Hepatocyte (in vitro differentiated cells): ENCODE results near the gene HES3. TPM values are rescaled to one million over a fixed set of nuclear protein-coding genes. Genes with fewer than 3 reads are reported as not detected.

ENCODE experiments used
- DNase-seq: peaks from one replicate; pipeline ENCODE4 v3.0.0-alpha.2; 2016; ENCODE audit warnings: low spot score
- H2AFZ ChIP-seq: fragments of 200-600 bp; sonication (generic); 2 replicates; pipeline ENCODE4 v1.6.0; 2016; ENCODE audit warnings: antibody characterized with exemption, mild to moderate bottlenecking
- H3K27ac ChIP-seq: fragments of 200-600 bp; sonication (generic); 2 replicates; pipeline ENCODE4 v1.5.1; 2016; ENCODE audit warnings: mild to moderate bottlenecking
- H3K27me3 ChIP-seq: fragments of 200-600 bp; sonication (generic); 2 replicates; pipeline ENCODE4 v1.6.1; 2016
- H3K36me3 ChIP-seq: fragments of 200-600 bp; sonication (generic); replicated peaks from 2 replicates; pipeline ENCODE4 v1.5.1; 2016; ENCODE audit warnings: low read depth; ENCODE audit not compliant: insufficient read depth
- H3K4me1 ChIP-seq: fragments of 200-600 bp; sonication (generic); 2 replicates; pipeline ENCODE4 v1.5.1; 2016; ENCODE audit warnings: mild to moderate bottlenecking, moderate library complexity; ENCODE audit not compliant: insufficient read depth
- H3K4me2 ChIP-seq: fragments of 200-600 bp; sonication (generic); 2 replicates; pipeline ENCODE4 v1.6.0; 2016
- H3K4me3 ChIP-seq: fragments of 200-600 bp; sonication (generic); 2 replicates; pipeline ENCODE4 v1.5.1; 2016; ENCODE audit warnings: mild to moderate bottlenecking
- H3K79me2 ChIP-seq: fragments of 200-600 bp; sonication (generic); 2 replicates; pipeline ENCODE4 v1.6.0; 2017; ENCODE audit warnings: mild to moderate bottlenecking
- H3K9me2 ChIP-seq: fragments of 200-600 bp; sonication (generic); replicated peaks from 2 replicates; pipeline ENCODE4 v1.6.0; 2017; ENCODE audit warnings: mild to moderate bottlenecking; ENCODE audit not compliant: insufficient read depth
- H3K9me3 ChIP-seq: fragments of 200-600 bp; sonication (generic); 2 replicates; pipeline ENCODE4 v1.5.1; 2016; ENCODE audit warnings: low read depth, mild to moderate bottlenecking
- H4K20me1 ChIP-seq: fragments of 200-600 bp; sonication (generic); 2 replicates; pipeline ENCODE4 v1.6.0; 2016; ENCODE audit warnings: mild to moderate bottlenecking; ENCODE audit not compliant: insufficient read depth, poor library complexity, severe bottlenecking
- EZH2 ChIP-seq: fragments of 200-600 bp; sonication (generic); IDR thresholded peaks from 2 replicates; pipeline ENCODE4 v1.6.1; 2016; ENCODE audit warnings: antibody characterized with exemption, mild to moderate bottlenecking, borderline replicate concordance
- EZH2phosphoT487 ChIP-seq: fragments of 200-600 bp; sonication (generic); IDR thresholded peaks from one replicate; pipeline ENCODE4 v1.6.1; 2018; ENCODE audit warnings: antibody characterized with exemption, mild to moderate bottlenecking, low read depth, moderate library complexity; ENCODE audit not compliant: unreplicated experiment, severe bottlenecking
- WGBS: methylation state at CpG from one replicate; pipeline ENCODE4 v1.1.6; 2016; ENCODE audit warnings: low lambda C conversion rate; ENCODE audit errors: missing lambda C conversion rate; 5-methylcytosine and 5-hydroxymethylcytosine counted together
- polyA plus RNA-seq: library from polyadenylated mRNA; unstranded; fragments of >200 nt; fragmentation: Nextera tagmentation; extraction: Ambion mirVana; gene quantifications from 2 replicates; pipeline ENCODE4 v1.2.1, GENCODE V29; 2016
- total RNA-seq: library from RNA; depleted of rRNA; stranded (reverse); fragments of >200 nt; gene quantifications from 2 replicates; pipeline ENCODE4 v1.2.3, GENCODE V29; 2014
- TF ChIP-seq, protein P1 (sequence below): fragments of 200-600 bp; sonication (generic); IDR thresholded peaks from 2 replicates; pipeline ENCODE4 v1.5.1; 2016; ENCODE audit warnings: antibody characterized with exemption, mild to moderate bottlenecking; ENCODE audit not compliant: poor library complexity

The HES3 gene
- total and polyA plus RNA-seq, 2 experiments from 2014 or later = not detected

DNA sequence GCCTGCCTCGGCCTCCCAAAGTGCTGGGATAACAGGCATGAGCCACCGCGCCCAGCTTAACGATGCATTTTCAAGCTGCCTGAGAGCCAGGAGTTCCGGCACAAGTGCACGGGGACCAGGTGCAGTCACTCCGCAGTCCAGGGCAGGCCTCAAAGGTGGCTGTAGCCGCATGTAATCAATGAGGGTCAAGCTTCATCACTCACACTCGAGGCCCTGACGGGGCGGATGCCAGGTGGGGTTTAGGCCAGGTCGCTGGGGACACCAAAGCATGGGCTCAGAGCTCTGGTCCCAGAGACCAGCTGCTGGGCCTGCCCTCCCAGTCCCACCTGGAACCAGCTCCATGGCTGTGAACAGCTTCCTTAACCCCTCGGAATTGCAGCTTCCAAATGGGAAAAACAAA lies 43.0 kb downstream of the HES3 start:
- TF ChIP-seq EZH2phosphoT487 (no peak), EZH2 (no peak)
- TF ChIP-seq, protein P1, sequence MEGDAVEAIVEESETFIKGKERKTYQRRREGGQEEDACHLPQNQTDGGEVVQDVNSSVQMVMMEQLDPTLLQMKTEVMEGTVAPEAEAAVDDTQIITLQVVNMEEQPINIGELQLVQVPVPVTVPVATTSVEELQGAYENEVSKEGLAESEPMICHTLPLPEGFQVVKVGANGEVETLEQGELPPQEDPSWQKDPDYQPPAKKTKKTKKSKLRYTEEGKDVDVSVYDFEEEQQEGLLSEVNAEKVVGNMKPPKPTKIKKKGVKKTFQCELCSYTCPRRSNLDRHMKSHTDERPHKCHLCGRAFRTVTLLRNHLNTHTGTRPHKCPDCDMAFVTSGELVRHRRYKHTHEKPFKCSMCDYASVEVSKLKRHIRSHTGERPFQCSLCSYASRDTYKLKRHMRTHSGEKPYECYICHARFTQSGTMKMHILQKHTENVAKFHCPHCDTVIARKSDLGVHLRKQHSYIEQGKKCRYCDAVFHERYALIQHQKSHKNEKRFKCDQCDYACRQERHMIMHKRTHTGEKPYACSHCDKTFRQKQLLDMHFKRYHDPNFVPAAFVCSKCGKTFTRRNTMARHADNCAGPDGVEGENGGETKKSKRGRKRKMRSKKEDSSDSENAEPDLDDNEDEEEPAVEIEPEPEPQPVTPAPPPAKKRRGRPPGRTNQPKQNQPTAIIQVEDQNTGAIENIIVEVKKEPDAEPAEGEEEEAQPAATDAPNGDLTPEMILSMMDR = no peak
- H3K9me3 ChIP-seq = no peaks in the 10 kb centered on the region
- no peaks in the 10 kb centered on the region for H3K79me2 ChIP-seq
- WGBS = 91% methylated on average over 13 of the region's 13 CpGs
- no peaks in the 10 kb centered on the region for H4K20me1 ChIP-seq
- H2AFZ ChIP-seq = no peak overlapping the region
- no peak overlapping the region for H3K27ac ChIP-seq
- H3K4me2 ChIP-seq = no peak overlapping the region
- no peaks in the 10 kb centered on the region for H3K36me3 ChIP-seq
- peaks cover 7% of the 10 kb centered on the region for H3K4me1 ChIP-seq
- no peaks in the 10 kb centered on the region for H3K27me3 ChIP-seq
- no peaks in the 10 kb centered on the region for H3K9me2 ChIP-seq
- DNase-seq = no peak
- H3K4me3 ChIP-seq = no peak overlapping the region

DNA sequence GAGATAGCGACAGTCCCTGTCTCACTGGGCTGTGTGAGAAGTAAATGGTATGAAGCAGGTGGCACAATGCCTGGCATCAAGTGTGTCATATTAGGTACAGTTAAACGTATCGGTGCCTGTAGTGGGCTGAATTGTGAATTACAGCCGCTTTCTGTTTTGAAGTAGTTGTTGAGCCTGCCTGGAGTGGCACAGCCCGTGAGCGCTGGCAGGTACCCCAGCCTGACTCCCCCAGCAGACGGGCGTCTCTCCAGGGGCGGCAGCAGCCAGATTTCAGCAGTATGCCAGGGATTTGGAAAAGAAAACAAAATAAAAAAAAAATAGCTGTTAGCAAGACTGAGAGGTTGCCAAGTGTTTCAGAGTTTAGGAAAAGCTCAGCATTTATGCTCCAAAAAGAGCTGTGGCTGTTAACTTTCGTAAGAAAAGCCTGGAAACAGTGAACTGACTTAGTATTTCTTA lies 43.5 kb downstream of the HES3 start:
- no peaks in the 10 kb centered on the region for H3K27me3 ChIP-seq
- H2AFZ ChIP-seq = no peak overlapping the region
- H3K4me1 ChIP-seq = peaks cover 7% of the 10 kb centered on the region
- H3K4me2 ChIP-seq = no peak overlapping the region
- H3K36me3 ChIP-seq = no peaks in the 10 kb centered on the region
- H4K20me1 ChIP-seq = no peaks in the 10 kb centered on the region
- TF ChIP-seq, protein P1 = no peak
- TF ChIP-seq EZH2phosphoT487 (no peak), EZH2 (no peak)
- peak overlapping the region; percentile 29 for H3K27ac ChIP-seq
- no peaks in the 10 kb centered on the region for H3K9me2 ChIP-seq
- H3K79me2 ChIP-seq = no peaks in the 10 kb centered on the region
- 83% methylated on average over 10 of the region's 10 CpGs for WGBS
- H3K9me3 ChIP-seq = no peaks in the 10 kb centered on the region
- DNase-seq = peak; percentile 43
- H3K4me3 ChIP-seq = no peak overlapping the region

DNA sequence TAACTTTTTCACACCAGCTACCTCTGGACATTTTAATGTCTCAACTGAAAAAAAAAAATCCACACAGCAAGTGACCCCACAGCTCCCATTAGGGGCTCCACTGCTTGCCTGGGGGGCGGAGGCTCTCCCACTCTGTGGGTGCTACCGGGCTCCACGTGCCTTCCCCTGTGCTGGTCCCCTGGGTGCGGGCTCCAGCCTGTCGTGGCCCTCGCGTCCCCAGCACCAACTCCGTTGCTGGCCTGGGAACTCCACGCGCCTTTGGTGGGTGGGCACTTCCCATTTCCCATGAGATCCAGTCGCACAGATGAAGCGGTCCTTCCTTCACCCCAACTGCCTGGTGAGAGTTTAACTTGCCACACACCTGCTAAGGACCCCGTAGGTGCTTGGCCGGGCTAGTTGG lies 44.0 kb downstream of the HES3 start:
- WGBS = 96% methylated on average over 14 of the region's 14 CpGs
- TF ChIP-seq EZH2phosphoT487 = no peak
- TF ChIP-seq, protein P1 = no peak

DNA sequence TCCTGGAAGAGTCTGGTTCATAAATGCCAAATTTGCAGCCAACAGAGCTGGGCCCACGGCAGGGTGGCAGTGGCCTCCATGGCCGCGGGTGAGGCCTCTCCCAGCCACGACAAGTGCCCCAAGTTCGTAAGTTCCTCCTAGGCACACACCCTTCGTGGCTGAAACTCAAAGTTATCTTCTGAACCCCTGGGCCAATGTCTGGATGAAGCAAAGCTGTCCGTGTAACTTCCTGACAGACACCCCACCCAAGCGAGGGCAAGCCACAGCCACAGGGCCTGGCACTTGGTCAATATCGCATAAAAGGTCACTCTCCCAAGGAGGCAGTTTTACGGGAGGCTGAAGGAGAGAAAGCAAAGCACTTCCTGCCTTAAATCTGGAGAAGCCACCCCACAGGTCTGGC lies 44.7 kb downstream of the HES3 start:
- Histone ChIP-seq H3K27ac (no peak overlapping the region), H3K79me2 (no peaks in the 10 kb centered on the region), H3K9me2 (no peaks in the 10 kb centered on the region), H4K20me1 (no peaks in the 10 kb centered on the region), H3K27me3 (no peaks in the 10 kb centered on the region), H2AFZ (no peak overlapping the region), H3K4me2 (no peak overlapping the region), H3K4me1 (peaks cover 7% of the 10 kb centered on the region), H3K36me3 (no peaks in the 10 kb centered on the region), H3K4me3 (no peak overlapping the region), H3K9me3 (no peaks in the 10 kb centered on the region)
- TF ChIP-seq EZH2phosphoT487 = no peak
- TF ChIP-seq, protein P1 = no peak
- no peak for TF ChIP-seq EZH2
- DNase-seq = no peak
- 88% methylated on average over 10 of the region's 10 CpGs for WGBS

More for the DNA sequence above, 44.0 kb downstream of the HES3 start:
- no peaks in the 10 kb centered on the region for H4K20me1 ChIP-seq
- H3K9me3 ChIP-seq = no peaks in the 10 kb centered on the region
- H3K9me2 ChIP-seq = no peaks in the 10 kb centered on the region
- no peak overlapping the region for H3K4me3 ChIP-seq
- H3K27me3 ChIP-seq = no peaks in the 10 kb centered on the region
- H3K4me2 ChIP-seq = no peak overlapping the region
- no peak overlapping the region for H2AFZ ChIP-seq
- no peaks in the 10 kb centered on the region for H3K79me2 ChIP-seq
- H3K36me3 ChIP-seq = no peaks in the 10 kb centered on the region
- DNase-seq = no peak
- H3K27ac ChIP-seq = peak overlapping the region; percentile 29
- H3K4me1 ChIP-seq = peaks cover 7% of the 10 kb centered on the region
